Measurements from ENCODE around the gene NDUFAF4. TPM values are rescaled to one million over a fixed set of nuclear protein-coding genes. Genes with fewer than 3 reads are reported as not detected.

The NDUFAF4 gene
- total and polyA plus RNA-seq, 4 donors: 13.4 to 32.0 (median 21.1) TPM

DNA sequence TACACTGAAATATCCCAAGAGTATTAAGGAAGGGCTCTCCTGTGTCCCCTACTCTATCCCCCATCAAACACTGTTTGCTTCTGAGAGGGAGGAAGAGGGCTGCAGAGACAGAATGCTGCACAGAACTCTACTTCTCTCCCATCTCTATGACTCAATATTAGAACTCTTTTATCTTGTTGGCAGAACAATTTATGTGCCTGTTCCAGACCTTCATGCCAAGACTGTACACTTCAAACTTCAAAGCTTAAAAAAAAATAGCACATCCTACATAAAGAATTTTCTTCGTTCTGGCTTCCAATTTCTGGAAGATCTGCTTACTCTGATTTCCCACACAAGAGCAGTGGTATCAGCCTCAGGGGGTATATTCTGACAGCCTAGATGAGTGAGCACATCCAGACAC lies 40.8 kb downstream of the NDUFAF4 start:
- no peak overlapping the region for H3K27ac ChIP-seq (ENCODE audit: low read depth in 1 of 2, low read length in 2 of 2)
- no peaks in the 10 kb centered on the region for H3K36me3 ChIP-seq (ENCODE audit: control insufficient read depth in 1 of 2, insufficient read depth in 2 of 2, low read length in 1 of 2)
- ATAC-seq (ENCODE audit: low FRiP score) (no peak), DNase-seq (no peak)
- intact Hi-C loops (cut with DNase I): no loop called here
- WGBS, 2 donors: 28 to 41% methylated on average over 1 of the region's 1 CpG
- no peaks in the 10 kb centered on the region for H3K4me1 ChIP-seq (ENCODE audit: control insufficient read depth in 1 of 2, insufficient read depth in 2 of 2, low read length in 2 of 2)
- H3K9me3 ChIP-seq (ENCODE audit: control insufficient read depth, low read length): peaks cover 2% of the 10 kb centered on the region
- H3K27me3 ChIP-seq (ENCODE audit: control insufficient read depth in 1 of 2, insufficient read depth in 2 of 2, low read length in 1 of 2): no peaks in the 10 kb centered on the region
- no peak overlapping the region for H3K4me3 ChIP-seq (ENCODE audit: low read length in 2 of 2)

DNA sequence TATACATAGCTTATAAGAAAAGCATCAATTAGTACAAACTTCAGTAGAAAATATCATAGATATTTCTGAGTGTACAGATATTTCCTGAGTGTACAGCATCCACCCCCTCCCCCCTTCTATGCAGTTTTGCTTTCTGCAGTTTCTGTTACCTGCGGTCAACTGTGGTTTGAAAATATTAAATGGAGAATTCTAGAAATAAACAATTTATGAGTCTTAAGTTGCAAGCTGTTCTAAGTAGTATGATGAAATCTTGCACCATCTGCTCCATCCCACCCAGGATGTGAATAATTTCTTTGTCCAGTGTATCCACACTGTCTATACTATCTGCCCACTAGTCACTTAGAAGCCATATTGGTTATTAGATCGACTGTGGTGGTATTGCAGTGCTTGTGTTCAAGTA lies 44.6 kb downstream of the NDUFAF4 start:
- no peak overlapping the region for H3K27ac ChIP-seq (ENCODE audit: low read depth in 1 of 2, low read length in 2 of 2)
- WGBS, 2 donors: 81 to 85% methylated on average over 2 of the region's 2 CpGs
- no peaks in the 10 kb centered on the region for H3K36me3 ChIP-seq (ENCODE audit: control insufficient read depth in 1 of 2, insufficient read depth in 2 of 2, low read length in 1 of 2)
- H3K4me3 ChIP-seq (ENCODE audit: low read length in 2 of 2): no peak overlapping the region
- no peak for DNase-seq
- ATAC-seq (ENCODE audit: low FRiP score): no peak
- H3K4me1 ChIP-seq (ENCODE audit: control insufficient read depth in 1 of 2, insufficient read depth in 2 of 2, low read length in 2 of 2): no peaks in the 10 kb centered on the region
- H3K9me3 ChIP-seq (ENCODE audit: control insufficient read depth, low read length): no peaks in the 10 kb centered on the region
- intact Hi-C loops (cut with DNase I): no loop called here
- H3K27me3 ChIP-seq (ENCODE audit: control insufficient read depth in 1 of 2, insufficient read depth in 2 of 2, low read length in 1 of 2): no peaks in the 10 kb centered on the region

DNA sequence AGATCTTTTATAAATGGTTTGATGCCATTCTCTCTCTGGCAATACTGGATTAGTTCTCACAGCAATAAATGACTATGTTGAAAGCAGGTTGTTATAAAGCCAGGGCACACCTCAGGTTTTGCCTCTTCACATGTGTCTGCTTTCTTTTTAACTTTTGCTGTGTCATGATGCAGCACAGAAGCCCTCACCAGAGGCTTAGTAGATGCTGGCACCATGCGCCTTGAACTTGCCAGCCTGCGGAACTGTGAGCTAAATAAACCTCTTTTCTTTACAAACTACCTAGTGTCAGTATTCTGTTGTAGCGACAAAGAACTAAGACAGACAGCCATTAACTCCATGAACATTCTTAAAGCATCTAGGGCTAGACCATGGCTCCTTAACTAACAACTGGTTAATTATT lies 45.1 kb downstream of the NDUFAF4 start:
- Histone ChIP-seq H3K4me1 (ENCODE audit: control insufficient read depth in 1 of 2, insufficient read depth in 2 of 2, low read length in 2 of 2) (no peaks in the 10 kb centered on the region), H3K27me3 (ENCODE audit: control insufficient read depth in 1 of 2, insufficient read depth in 2 of 2, low read length in 1 of 2) (no peaks in the 10 kb centered on the region), H3K4me3 (ENCODE audit: low read length in 2 of 2) (no peak overlapping the region), H3K27ac (ENCODE audit: low read depth in 1 of 2, low read length in 2 of 2) (no peak overlapping the region), H3K36me3 (ENCODE audit: control insufficient read depth in 1 of 2, insufficient read depth in 2 of 2, low read length in 1 of 2) (no peaks in the 10 kb centered on the region), H3K9me3 (ENCODE audit: control insufficient read depth, low read length) (no peaks in the 10 kb centered on the region)
- ATAC-seq (ENCODE audit: low FRiP score): no peak
- WGBS, 2 donors: 94% methylated on average over 3 of the region's 3 CpGs
- no peak for DNase-seq
- intact Hi-C loops (cut with DNase I): no loop called here

DNA sequence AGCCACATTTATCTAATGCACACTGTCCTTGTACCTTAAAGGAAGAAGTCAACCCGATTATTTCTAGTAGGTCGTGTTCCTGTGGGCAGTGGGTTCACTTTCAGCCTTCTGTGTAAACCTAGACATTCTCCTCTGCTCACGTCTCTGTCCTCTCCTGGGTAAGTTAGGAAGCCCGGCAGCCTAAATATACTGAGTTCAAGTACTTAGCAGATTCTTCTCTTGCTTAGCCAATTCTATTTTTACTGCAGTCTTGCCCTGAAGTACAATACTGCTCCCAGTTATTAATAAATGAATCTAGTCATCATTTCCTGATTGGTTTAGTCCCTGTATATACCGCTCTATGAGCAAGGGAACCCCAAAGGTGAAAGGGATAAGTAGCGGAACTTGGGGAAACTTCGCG lies 45.8 kb downstream of the NDUFAF4 start:
- no peaks in the 10 kb centered on the region for H3K36me3 ChIP-seq (ENCODE audit: control insufficient read depth in 1 of 2, insufficient read depth in 2 of 2, low read length in 1 of 2)
- DNase-seq (no peak), ATAC-seq (ENCODE audit: low FRiP score) (no peak)
- H3K27ac ChIP-seq (ENCODE audit: low read depth in 1 of 2, low read length in 2 of 2): no peak overlapping the region
- H3K4me1 ChIP-seq (ENCODE audit: control insufficient read depth in 1 of 2, insufficient read depth in 2 of 2, low read length in 2 of 2): no peaks in the 10 kb centered on the region
- H3K27me3 ChIP-seq (ENCODE audit: control insufficient read depth in 1 of 2, insufficient read depth in 2 of 2, low read length in 1 of 2): no peaks in the 10 kb centered on the region
- WGBS, 2 donors: 57 to 84% methylated on average over 8 of the region's 8 CpGs
- H3K9me3 ChIP-seq (ENCODE audit: control insufficient read depth, low read length): no peaks in the 10 kb centered on the region
- intact Hi-C loops (cut with DNase I): no loop called here
- H3K4me3 ChIP-seq (ENCODE audit: low read length in 2 of 2): no peak overlapping the region

DNA sequence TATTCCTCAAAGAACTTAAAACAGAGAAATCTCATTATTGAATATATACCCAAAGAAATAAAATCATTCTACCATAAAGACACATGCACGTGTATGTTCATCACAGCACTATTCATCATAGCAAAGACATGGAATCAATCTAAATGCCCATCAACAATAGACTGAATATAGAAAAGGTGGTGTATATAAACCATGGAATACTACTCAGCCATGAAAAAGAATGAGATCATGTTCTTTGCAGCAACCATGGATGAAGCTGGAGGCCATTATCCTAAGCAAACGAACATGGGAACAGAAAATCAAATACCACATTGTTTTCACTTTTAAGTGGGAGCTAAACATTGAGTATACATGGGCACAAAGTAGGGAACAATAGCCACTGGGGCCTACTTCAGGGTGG lies 48.1 kb downstream of the NDUFAF4 start:
- Histone ChIP-seq H3K36me3 (ENCODE audit: control insufficient read depth in 1 of 2, insufficient read depth in 2 of 2, low read length in 1 of 2) (no peaks in the 10 kb centered on the region), H3K4me3 (ENCODE audit: low read length in 2 of 2) (no peak overlapping the region), H3K4me1 (ENCODE audit: control insufficient read depth in 1 of 2, insufficient read depth in 2 of 2, low read length in 2 of 2) (no peaks in the 10 kb centered on the region), H3K27ac (ENCODE audit: low read depth in 1 of 2, low read length in 2 of 2) (no peak overlapping the region), H3K27me3 (ENCODE audit: control insufficient read depth in 1 of 2, insufficient read depth in 2 of 2, low read length in 1 of 2) (no peaks in the 10 kb centered on the region), H3K9me3 (ENCODE audit: control insufficient read depth, low read length) (no peaks in the 10 kb centered on the region)
- WGBS, 2 donors: 71 to 75% methylated on average over 2 of the region's 2 CpGs
- intact Hi-C loops (cut with DNase I): no loop called here
- no peak for DNase-seq
- ATAC-seq (ENCODE audit: low FRiP score): no peak

DNA sequence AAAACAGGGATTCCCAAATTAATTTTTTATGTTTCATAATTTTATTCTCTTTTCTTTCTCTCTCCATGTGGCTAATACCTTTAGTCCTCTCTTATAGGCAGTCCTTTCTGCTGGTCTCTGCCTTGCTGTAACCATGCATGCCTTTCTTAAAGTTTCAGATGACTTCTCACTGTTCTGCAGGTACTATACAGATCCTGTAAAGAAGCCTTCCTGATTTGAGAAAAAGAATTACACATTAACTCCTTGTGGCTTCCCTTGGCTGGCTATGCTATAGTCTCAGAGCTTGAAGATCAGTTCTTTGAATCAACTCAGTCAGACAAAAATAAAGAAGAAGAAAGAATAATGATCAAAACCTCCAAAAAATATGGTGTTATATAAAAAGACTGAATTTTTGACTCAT lies 53.2 kb downstream of the NDUFAF4 start:
- Histone ChIP-seq H3K27ac (ENCODE audit: low read depth in 1 of 2, low read length in 2 of 2) (no peak overlapping the region), H3K9me3 (ENCODE audit: control insufficient read depth, low read length) (no peaks in the 10 kb centered on the region), H3K27me3 (ENCODE audit: control insufficient read depth in 1 of 2, insufficient read depth in 2 of 2, low read length in 1 of 2) (no peaks in the 10 kb centered on the region), H3K36me3 (ENCODE audit: control insufficient read depth in 1 of 2, insufficient read depth in 2 of 2, low read length in 1 of 2) (no peaks in the 10 kb centered on the region), H3K4me3 (ENCODE audit: low read length in 2 of 2) (no peak overlapping the region), H3K4me1 (ENCODE audit: control insufficient read depth in 1 of 2, insufficient read depth in 2 of 2, low read length in 2 of 2) (no peaks in the 10 kb centered on the region)
- intact Hi-C loops (cut with DNase I): no loop called here
- ATAC-seq (ENCODE audit: low FRiP score): no peak
- DNase-seq: no peak

DNA sequence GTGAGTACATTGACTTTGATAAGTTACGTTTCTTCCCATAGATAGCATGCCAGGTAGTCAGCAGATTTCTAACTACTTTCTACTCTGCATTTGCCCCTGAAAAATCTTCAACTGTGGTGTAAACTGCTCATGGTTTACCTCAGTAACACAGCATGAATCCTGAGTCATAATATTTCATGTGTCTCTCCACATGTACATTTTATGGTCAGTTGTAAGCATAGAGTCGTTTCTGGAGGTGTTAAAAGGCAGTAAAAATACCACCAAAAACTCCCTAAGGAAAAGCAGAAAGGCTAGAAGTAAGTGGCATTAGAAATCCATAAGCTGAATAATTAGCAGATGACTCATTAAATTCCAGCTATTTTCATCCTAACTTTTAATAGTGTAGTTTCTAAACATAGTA lies 56.3 kb downstream of the NDUFAF4 start:
- DNase-seq (no peak), ATAC-seq (ENCODE audit: low FRiP score) (no peak)
- Histone ChIP-seq H3K4me1 (ENCODE audit: control insufficient read depth in 1 of 2, insufficient read depth in 2 of 2, low read length in 2 of 2) (no peaks in the 10 kb centered on the region), H3K27ac (ENCODE audit: low read depth in 1 of 2, low read length in 2 of 2) (no peak overlapping the region), H3K9me3 (ENCODE audit: control insufficient read depth, low read length) (no peaks in the 10 kb centered on the region), H3K27me3 (ENCODE audit: control insufficient read depth in 1 of 2, insufficient read depth in 2 of 2, low read length in 1 of 2) (no peaks in the 10 kb centered on the region), H3K36me3 (ENCODE audit: control insufficient read depth in 1 of 2, insufficient read depth in 2 of 2, low read length in 1 of 2) (no peaks in the 10 kb centered on the region), H3K4me3 (ENCODE audit: low read length in 2 of 2) (no peak overlapping the region)
- intact Hi-C loops (cut with DNase I): no loop called here
- 28 to 29% methylated on average over 2 of the region's 2 CpGs for WGBS, 2 donors

Other genes starting within 250 kb of the NDUFAF4 start
- 1 to 10 TPM; 1.4 to 3.6 TPM for gene GPR63, start 60.4 kb downstream of the NDUFAF4 start, total RNA-seq
- under 1 TPM; 0.63 to 0.77 TPM for gene GPR63, start 60.4 kb downstream of the NDUFAF4 start, polyA plus RNA-seq
- gene KLHL32, start 26.8 kb upstream of the NDUFAF4 start, total RNA-seq: under 1 TPM; 0.21 to 0.39 TPM
- gene KLHL32, start 26.8 kb upstream of the NDUFAF4 start, polyA plus RNA-seq: under 1 TPM in 1 of 2 donors, not detected in 1; 0.05 TPM